Retina (tissue), 1 donor: ENCODE results near the gene DLGAP1.

Experiments used
- DNase-seq: peaks from one replicate; pipeline ENCODE4 v3.0.0-alpha.2; 2016

DLGAP1 gene

DNA sequence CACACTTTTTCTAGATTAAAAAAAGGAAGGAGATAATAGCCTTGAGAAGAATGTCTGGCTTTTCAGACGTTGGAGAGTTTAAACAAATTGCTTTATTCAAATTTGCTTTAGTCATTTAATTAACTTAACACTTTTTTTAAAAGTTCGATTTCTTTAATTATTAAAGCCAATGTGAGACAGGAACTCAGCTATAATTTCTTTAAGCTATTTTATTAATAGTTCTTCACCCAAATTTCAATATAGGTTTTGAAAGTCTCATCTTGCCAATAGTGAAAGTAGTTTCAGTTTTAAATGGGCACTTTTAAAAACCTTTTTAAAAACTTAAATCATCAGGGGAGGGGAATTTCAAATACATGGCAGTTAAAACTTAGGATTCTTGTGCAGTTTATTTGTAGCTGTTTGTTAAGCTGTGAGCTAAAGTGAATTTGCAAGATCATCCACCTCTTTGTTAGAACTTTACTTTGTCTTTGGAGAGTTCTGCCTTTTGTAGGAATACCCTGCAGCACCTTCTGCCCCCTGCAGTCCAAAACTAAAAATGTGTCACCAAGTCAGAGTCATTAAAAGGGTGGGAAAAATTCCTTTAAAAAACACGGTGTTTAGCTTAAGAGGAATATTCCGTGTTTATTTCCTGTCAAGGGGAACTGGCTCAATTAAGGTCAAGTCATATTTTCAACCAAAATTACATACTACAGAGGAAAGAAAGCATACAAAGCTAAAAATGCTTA lies 1000.6 kb downstream of the DLGAP1 start:
- DNase-seq, result peak; percentile 42

DNA sequence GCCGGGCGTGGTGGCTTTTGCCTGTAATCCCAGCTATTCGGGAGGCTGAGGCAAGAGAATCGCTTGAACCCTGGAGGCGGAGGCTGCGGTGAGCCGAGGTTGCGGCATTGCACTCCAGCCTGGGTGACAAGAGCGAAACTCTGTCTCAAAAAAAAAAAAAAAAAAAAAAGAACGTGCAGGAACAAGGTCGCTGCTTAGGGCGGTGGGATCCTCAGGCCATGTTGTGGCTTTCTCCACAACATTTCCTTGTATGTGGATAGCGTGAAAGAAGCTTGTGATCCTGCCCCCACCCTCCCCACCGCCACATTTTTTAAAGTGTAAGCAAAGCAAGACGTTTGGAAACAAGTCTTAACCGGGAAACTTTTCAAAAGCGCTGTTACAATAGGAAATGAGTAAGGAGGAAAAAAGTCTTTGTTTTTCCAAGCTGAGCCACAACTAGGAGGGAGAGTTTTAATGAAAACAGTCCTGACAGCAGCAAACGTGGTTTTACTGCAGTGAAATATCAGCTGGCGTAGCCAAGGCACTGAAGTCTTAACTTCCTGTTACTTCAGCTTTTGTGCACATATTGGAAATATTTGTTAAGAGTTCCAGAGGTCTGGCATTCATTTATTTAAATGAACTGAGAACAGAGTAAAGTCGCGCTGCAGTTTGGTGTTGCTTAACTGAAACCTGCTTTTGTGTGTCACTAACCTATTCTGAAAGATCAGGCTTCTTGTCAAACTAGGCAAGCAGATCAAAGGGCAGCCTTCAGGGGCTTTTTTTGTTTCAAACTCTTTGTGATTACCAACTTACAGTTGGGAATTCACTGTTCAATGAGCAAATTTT lies 1001.4 kb downstream of the DLGAP1 start:
- peak; percentile 50 for DNase-seq

DNA sequence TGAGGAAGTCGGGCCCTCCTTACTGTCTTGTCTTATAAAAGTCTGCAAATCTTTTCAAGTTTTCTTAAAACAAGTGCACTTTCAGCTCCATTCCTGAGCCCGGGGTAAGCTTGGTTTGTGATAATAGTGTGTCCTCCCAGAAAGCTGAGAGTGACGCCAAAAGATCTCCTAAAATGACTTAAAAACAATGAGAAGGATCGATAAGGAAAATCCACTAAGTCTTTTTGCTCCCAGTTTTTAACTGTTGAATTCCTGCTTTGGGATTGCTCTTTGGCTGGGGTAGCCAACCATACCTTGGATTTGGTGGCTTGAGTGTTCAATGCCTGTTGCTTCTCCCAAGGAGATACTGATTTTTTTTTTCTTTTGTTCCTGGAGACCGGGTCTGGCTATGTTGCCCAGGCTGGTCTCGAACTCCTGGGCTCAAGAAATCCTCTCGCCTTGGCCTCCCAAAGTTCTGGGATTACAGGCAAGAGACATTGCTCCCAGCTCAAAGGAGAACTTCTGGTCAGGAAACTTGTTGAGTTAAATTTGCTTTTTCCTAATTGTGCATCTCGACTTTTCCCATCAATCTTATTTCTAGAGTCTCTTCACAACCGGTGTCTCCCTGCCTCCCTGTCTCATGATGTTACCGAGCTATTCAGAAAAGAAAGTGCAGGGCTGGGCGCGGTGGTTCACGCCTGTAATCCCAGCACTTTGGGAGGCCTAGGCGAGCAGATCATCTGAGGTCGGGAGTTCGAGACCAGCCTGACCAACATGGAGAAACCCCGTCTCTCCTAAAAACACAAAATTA lies 1002.2 kb downstream of the DLGAP1 start:
- no peak for DNase-seq

DNA sequence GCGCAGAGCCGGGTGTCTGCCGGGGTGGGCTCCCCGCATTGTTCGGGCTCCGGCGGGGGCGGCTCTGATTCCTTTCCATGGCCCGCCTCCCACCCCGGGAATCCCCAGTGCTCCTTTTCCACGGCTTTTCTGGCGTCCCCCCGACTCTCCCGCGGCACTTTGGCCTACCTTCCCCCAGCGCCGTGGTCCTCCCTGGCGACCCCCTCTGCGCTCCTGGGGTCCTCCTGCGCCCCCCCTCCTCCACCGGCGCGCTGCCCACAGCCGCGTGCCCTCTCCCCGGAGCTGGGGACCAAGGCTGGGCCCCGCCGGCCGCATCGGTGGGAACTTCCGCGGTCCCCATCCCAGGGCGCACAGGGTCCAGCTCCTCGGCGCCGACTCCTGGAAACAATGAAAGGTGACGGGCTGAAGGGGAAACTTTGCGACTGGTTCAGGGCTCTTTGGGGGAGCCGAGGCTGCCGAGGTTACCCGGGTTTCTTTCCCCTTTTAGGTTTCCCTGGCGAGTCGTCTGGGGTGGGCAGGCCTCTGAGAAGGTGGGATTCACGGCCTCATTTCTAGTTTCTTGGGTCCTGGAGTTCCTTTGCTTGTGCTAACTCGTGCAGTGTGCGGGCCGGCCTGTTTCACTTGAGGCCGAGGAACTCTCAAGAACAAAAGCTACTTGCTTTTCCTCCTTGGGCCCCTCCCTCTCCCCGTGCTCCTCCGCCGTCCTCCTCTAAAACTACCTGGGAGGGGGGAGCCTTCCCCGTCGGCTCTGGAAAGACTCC lies 1002.9 kb downstream of the DLGAP1 start:
- DNase-seq, result peak; percentile 75

DNA sequence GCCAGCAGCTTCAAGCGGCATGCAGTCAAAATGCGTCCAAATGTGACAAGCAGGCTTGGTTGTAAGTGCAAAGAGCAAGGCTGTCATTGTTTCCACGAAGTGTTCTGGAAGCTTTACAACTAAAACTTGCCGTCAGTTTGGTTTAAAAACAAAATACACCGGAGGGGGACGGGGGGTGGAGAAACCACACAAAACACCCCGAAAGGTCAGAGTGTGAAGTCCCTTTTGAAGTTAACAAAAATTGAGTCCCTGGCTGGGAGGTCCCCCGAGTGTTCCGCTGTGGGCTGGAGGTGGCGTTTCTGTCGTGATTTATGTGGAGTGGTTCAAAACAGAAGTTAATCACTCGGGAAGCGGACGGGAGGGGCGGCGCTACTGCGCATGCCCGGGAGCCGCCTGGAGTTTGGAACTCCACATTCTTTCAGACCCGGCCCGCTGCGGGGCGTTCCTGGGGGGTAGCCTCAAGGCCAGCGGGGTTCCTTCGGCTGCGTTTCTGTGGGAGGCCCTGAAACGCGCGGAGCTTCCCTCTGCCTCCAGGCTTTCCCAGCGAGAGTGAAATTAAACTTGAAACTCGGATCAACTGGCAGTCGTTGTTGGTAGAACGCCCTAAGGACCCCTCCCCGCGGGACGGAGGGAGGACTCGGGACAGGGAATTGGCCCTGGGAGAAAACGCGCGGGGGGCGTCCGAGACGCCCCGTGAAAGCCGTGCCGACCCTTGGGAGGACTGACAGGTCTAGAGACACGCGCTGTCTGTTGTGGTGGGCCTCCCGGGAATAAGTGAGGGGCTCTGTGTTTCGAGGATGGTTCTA lies 1003.7 kb downstream of the DLGAP1 start:
- DNase-seq, result peak; percentile 92

DNA sequence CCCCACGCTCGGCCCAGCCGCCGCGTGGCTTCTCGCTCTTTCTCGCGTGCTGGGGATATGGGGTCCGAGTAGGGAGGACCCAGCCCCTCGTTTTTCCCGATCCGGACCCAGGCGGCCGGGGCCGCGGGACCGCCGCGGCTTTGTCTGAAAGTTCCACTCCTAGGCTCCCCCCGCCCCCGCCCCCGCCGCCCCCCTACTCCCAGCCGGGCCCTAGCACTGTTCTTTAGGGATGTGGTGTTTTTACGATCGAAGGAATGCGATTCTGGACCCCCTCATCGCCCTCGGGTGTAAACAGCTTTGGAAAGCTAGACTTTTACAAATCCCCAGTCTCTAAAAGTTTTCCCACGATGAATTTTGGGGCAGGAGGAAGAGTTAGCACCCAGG lies 1004.3 kb downstream of the DLGAP1 start:
- no peak for DNase-seq

DNA sequence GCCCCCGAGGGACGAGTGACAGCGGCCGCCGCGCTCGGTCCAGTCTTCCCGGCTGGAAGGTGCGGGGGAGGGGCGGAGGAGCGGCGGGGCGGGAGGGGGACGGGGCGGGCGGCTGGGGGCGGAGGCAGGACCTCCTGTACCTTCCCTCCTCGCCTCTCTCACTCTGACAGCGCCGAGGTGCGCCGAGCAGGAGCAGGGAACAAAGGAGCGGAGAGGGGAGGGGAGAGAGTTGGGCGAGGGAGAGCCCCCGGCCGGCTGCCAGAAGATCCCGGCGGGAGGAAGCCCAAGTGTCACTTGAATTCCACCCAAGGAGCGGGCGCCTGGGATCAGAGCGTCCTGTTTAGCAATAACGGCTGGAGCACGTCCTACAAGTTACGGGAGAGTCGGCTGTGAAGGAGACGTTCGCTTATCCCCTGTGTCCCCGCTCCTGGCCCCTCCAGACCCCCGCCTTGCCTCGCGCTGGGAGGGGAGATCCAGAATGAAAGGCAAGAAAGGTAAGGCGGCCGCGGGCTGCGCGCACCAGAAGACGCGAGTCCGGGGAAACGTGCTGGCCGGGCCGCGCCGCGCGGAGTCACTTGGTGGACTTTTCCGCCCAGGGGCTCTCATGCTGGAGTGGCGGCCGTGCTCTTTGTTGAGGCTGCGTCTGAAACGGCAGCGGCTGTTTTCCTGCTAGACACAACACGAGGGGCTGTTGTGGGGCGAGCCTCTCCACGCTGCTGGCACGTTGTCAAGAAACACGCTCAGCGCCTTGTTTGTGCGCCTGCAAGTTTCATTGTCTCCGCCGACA lies 1004.9 kb downstream of the DLGAP1 start, which contains the start of gene TGIF1:
Gene TGIF1 (plus strand): TSS at position 161 of the 787 bp plus-strand sequence. CDS start 318 bp downstream, at position 479.
- peak; percentile 89 for DNase-seq

DNA sequence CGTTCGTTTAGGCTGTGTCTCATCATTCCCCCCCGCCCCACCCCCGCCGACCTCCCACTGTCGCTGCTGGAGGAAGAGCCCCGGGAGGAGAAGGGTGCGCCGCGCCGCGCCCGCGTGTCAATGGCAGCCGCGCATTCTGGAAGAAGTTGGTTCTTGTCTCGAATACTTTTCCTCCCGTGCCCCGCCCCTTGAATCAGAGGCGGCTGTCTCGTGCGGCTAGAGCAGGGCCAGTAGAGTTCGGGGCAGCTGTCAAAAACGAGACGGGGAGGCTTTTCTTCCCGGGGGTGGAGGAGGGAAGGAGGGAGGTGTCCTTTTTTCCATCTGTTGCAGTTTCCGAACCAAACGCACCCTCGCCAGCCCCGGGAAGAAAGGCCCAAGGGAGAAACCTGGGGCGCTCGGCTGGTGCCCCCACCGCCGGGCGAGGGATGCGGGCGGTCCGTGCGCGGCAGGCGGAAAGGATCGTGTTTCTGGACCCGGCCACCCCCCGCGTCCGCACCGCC lies 1005.5 kb downstream of the DLGAP1 start:
- peak; percentile 84 for DNase-seq

DNA sequence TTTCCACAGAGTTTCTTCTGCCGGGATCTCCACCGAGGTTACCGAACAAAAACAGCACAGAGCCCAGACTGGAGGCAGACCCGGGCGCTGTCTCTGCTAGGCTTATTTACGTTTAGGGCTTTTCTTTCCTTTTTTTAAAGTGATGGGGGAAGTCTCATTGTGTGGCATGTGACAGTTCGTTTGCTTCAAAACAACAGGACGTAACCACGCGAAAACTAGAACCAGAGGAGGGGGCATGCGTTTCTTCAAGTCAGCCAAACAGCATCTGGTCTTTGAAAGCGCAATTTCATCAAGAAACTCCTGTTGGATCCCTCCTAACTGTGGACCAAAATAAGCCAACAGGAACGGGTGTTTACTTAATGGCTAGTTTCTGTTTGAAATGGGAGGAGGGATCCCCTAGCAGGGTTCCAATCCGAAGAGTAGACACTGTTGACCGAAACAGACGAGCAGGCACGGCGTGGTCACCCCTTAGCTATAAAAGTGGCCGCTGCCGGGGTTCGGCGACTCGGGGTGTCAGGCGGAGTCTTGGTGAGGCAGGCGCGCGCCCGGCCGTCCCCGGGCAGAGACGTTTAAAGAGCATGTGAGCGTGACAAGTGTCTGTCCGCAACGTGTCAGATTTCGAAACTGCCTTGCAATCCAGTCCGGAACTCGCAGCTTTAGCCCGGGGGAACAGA lies 1006.1 kb downstream of the DLGAP1 start:
- DNase-seq, result peak; percentile 76

DNA sequence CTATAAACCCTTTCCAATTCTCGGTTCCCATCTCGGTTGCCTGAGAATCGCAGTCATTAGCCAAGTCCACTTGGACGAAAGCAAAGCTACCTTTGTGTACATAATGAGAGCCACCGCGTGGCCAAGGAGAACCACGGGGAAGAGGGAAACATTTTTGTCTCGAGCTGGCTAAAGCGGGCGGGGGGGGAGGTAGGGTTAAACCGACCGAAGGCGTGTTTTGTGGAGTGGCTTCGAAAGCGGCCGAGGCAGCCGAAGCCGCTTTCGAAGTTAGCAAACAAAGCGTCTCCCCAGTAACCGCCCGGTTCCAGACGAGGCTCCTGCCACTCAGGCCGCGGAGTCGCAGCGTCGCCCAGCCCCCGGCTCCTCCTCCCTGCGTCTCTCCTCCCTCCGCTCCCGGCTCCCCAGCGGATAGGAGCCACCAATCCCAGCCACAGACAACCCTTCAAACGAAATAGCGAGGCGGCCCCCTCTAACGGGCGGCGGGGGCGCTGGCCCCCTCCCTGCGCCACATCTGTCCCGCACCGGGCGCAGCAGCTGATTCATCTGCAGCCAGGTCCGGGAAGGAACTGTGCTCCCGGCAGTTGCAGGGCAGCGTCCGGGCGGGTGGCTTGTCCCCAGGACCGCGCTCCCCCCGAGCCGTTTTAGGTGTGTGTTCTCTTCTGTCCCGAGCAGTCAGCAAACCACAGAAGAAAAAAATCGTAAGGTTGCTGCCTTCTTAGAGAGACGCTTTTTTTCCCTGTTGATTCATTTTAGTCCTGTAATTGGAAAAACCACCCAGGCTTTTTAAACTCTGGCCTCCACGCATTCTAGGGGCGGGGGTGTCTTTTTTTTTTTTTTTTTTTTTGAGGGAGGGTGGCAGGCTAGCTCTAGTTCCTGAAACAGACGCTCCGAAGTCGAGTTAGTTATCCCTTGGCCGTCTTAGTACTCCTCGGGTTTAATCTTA lies 1006.9 kb downstream of the DLGAP1 start:
- DNase-seq, result peak; percentile 97

DNA sequence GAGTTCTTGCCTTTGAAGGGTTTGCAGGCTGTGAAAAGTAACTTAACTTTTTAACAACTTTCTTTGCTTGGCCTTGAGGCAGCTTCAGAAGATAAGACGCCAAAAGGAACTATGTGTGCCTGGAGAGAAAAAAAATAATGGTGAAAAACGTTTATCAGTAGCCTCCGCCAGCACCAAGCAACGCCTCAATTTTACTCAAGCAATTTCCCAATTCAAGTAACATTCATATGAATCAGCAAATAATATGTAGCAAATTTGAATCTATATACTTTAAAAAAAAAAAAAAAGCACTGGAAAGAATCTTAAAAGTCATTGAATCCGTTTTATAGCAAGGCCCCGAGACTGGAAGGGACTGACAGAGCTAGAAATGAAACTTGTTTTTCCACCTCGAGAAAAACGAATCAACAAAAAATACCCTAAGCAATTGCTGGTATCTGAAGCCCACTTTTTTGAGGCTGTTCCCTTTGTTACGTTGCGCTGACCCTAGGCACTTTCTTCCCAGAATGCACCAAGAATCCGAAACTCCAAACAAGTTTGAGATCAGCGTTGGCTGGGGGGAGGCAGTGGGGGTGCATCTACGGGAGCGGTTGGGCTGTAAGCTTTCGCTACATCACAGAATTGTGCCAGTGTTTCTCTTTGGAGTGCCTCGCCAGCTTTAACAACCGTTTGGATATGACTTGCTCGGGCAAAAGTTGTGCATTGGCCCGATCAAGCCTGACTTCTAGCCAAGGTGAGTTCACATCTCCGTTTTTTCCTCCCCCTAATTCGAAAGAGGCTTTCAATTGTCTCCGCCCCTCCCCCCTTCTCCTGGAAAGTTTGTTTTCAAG lies 1007.8 kb downstream of the DLGAP1 start:
- DNase-seq, result no peak
